Head of caudate nucleus (tissue), 42 donors: ENCODE measurements around the gene SSTR5.

Source experiments
- DNase-seq, 42 donors: peaks; one replicate each; pipeline versions ENCODE4 v3.0.0 to v3.0.0-alpha.2; 2020 to 2021; ENCODE audit warnings: mixed read lengths in 7 of 42
- intact Hi-C: fragments of 100-400 bp; cut with DNase I; formaldehyde crosslinking; loops from one replicate; pipeline ENCODE4 v1.15.0; 2022

SSTR5 gene

GRCh38 chr16:1125471-1125870, 52.9 kb downstream of the SSTR5 start:
- intact Hi-C loops = no loop called here
- DNase-seq = peak; percentile 58 to 94 (median 82)

GRCh38 chr16:1126044-1126443, 53.5 kb downstream of the SSTR5 start:
- intact Hi-C loops = no loop called here
- DNase-seq = no peak

GRCh38 chr16:1126586-1126985, 54.0 kb downstream of the SSTR5 start:
- DNase-seq = no peak
- intact Hi-C loops = no loop called here

- no peak for DNase-seq
- intact Hi-C loops = no loop called here
These were observed 54.6 kb downstream of the SSTR5 start for GRCh38 chr16:1127101-1127500.

GRCh38 chr16:1127971-1128715, 55.6 kb downstream of the SSTR5 start:
- DNase-seq = no peak
- intact Hi-C loops = no loop called here

GRCh38 chr16:1129106-1129960, 56.8 kb downstream of the SSTR5 start:
- no peak for DNase-seq
- intact Hi-C loops = no loop called here

- no peak for DNase-seq
- intact Hi-C loops = no loop called here
These were observed 57.8 kb downstream of the SSTR5 start for GRCh38 chr16:1130382-1130781.
